B cell (primary cell): Measurements from ENCODE around the gene TERB1. TPM values are rescaled to one million over a fixed set of nuclear protein-coding genes. Genes with fewer than 3 reads are reported as not detected.

Experiments
- ATAC-seq: fragments of 200-7000 bp; cut with Tn5 transposase; one replicate; pipeline ENCODE4 v1.10.0; 2021; ENCODE audit warnings: low read depth, mild to moderate bottlenecking, moderate number of reproducible peaks, moderate library complexity
- CTCF ChIA-PET: fragments of 350-600 bp; sonication (Branson Sonifier 250); formaldehyde crosslinking; loops from one replicate; lab custom pipeline; 2021; ENCODE audit warnings: antibody characterized with exemption, inconsistent platforms; lab: Charles Lee
- POLR2A ChIA-PET: fragments of 350-600 bp; sonication (Branson Sonifier 250); formaldehyde crosslinking; loops from one replicate; lab custom pipeline; 2021; ENCODE audit warnings: antibody characterized with exemption; lab: Charles Lee
- DNase-seq: peaks from one replicate; pipeline ENCODE4 v3.0.0; 2013
- H2AFZ ChIP-seq: 2 replicates; pipeline ENCODE4 v1.6.1; 2012; ENCODE audit warnings: mild to moderate bottlenecking, low read depth, low read length; ENCODE audit not compliant: insufficient read depth, poor library complexity, severe bottlenecking
- H3K27ac ChIP-seq, 2 donors: 1 replicate in 1 of 2; 2 replicates in 1 of 2; pipeline ENCODE4 v1.5.1; 2012 to 2013; ENCODE audit warnings: low read length in 2 of 2, mild to moderate bottlenecking in 2 of 2, moderate library complexity in 1 of 2
- H3K27me3 ChIP-seq, 4 experiments: fragments of 200-600 bp in 1 of 4; sonication (generic) in 1 of 4; replicated peaks in 1 of 4; 1 replicate in 2 of 4; 2 replicates in 2 of 4; pipeline versions ENCODE4 v1.6.1 to v1.7.0; 2013 to 2016; ENCODE audit warnings: low read length in 3 of 4, mild to moderate bottlenecking in 2 of 4, mixed read lengths in 1 of 4, moderate library complexity in 1 of 4; ENCODE audit not compliant: insufficient read depth in 4 of 4, control insufficient read depth in 3 of 4; ENCODE audit errors: control extremely low read depth in 1 of 4
- H3K36me3 ChIP-seq, 2 experiments: replicated peaks in 1 of 2; 1 replicate in 1 of 2; 2 replicates in 1 of 2; pipeline versions ENCODE4 v1.6.1 to v1.7.1; 2013; ENCODE audit warnings: low read length in 1 of 2; ENCODE audit not compliant: insufficient read depth in 2 of 2, control insufficient read depth in 1 of 2; ENCODE audit errors: control extremely low read depth in 1 of 2, extremely low read depth in 1 of 2
- H3K4me1 ChIP-seq, 2 donors: fragments of 200-600 bp in 1 of 2; sonication (generic) in 1 of 2; 1 replicate in 1 of 2; 2 replicates in 1 of 2; pipeline versions ENCODE4 v1.5.1 to v1.6.1; 2013 to 2017; ENCODE audit warnings: low read length in 2 of 2; ENCODE audit not compliant: control insufficient read depth in 2 of 2, insufficient read depth in 2 of 2
- H3K4me2 ChIP-seq: replicated peaks from 2 replicates; pipeline ENCODE3; 2012; ENCODE audit warnings: mild to moderate bottlenecking, low read depth, low read length; ENCODE audit not compliant: poor library complexity, severe bottlenecking
- H3K4me3 ChIP-seq, 5 experiments: fragments of 200-600 bp in 1 of 5; sonication (generic) in 1 of 5; 1 replicate in 3 of 5; 2 replicates in 2 of 5; pipeline versions ENCODE4 v1.5.1 to v1.7.0; 2011 to 2016; ENCODE audit warnings: low read length in 4 of 5, mild to moderate bottlenecking in 4 of 5, low read depth in 2 of 5, control low read depth in 1 of 5, moderate library complexity in 1 of 5; ENCODE audit not compliant: insufficient read depth in 1 of 5; ENCODE audit errors: control extremely low read depth in 1 of 5, extremely low read depth in 1 of 5
- H3K79me2 ChIP-seq: fragments of 200-600 bp; sonication (generic); one replicate; pipeline ENCODE4 v1.6.0; 2016; ENCODE audit warnings: low read length; ENCODE audit not compliant: control insufficient read depth, insufficient read depth
- H3K9ac ChIP-seq: fragments of 200-600 bp; sonication (generic); 2 replicates; pipeline ENCODE4 v1.6.1; 2017; ENCODE audit warnings: mild to moderate bottlenecking, low read length, moderate library complexity
- H3K9me3 ChIP-seq, 3 donors: one replicate each; pipeline versions ENCODE4 v1.6.1 to v1.7.1; 2013; ENCODE audit warnings: low read length in 2 of 3; ENCODE audit not compliant: control insufficient read depth in 2 of 3, insufficient read depth in 1 of 3; ENCODE audit errors: control extremely low read depth in 1 of 3
- H4K20me1 ChIP-seq: 2 replicates; pipeline ENCODE4 v1.6.0; 2012; ENCODE audit warnings: mild to moderate bottlenecking, low read length; ENCODE audit not compliant: insufficient read depth, control insufficient read depth, poor library complexity, severe bottlenecking
- H3K27ac Mint-ChIP-seq: one replicate; pipeline ENCODE4 v1.8.0; 2021; ENCODE audit warnings: mixed read lengths
- H3K27me3 Mint-ChIP-seq: one replicate; pipeline ENCODE4 v1.8.0; 2021; ENCODE audit warnings: mixed read lengths
- H3K4me1 Mint-ChIP-seq: one replicate; pipeline ENCODE4 v1.8.0; 2021; ENCODE audit warnings: mixed read lengths
- H3K4me3 Mint-ChIP-seq: one replicate; pipeline ENCODE4 v1.8.0; 2021; ENCODE audit warnings: mixed read lengths
- H3K9me3 Mint-ChIP-seq: one replicate; pipeline ENCODE4 v1.8.0; 2022; ENCODE audit warnings: mixed read lengths; ENCODE audit not compliant: insufficient read depth
- EZH2 ChIP-seq: IDR thresholded peaks from 2 replicates; pipeline ENCODE4 v1.6.1; 2012; ENCODE audit warnings: borderline replicate concordance, low read depth, mild to moderate bottlenecking, moderate library complexity, low read length; ENCODE audit not compliant: insufficient read depth, poor library complexity, severe bottlenecking
- WGBS: methylation state at CpG from one replicate; pipeline ENCODE4 v1.1.5; 2013; ENCODE audit warnings: missing lambda C conversion rate; ENCODE audit not compliant: insufficient coverage; 5-methylcytosine and 5-hydroxymethylcytosine counted together
- intact Hi-C: fragments of 100-400 bp; cut with micrococcal nuclease; formaldehyde crosslinking; loops from one replicate; pipeline ENCODE4 v1.10.0; 2022
- polyA plus RNA-seq: library from polyadenylated mRNA; depleted of rRNA; stranded (reverse); fragments of >200 nt; gene quantifications from 2 replicates; pipeline ENCODE4 v1.2.3, GENCODE V29; 2012
- total RNA-seq, 2 donors: library from RNA; stranded (reverse); fragments of 120-200 nt in 1 of 2; gene quantifications; 1 replicate in 1 of 2; 2 replicates in 1 of 2; pipeline versions ENCODE4 v1.2.3 to v1.2.4, GENCODE V29; 2013 to 2022
- TF ChIP-seq, protein P1 (sequence below): fragments of 200-600 bp; IDR thresholded peaks from one replicate; pipeline ENCODE4 v1.8.0; 2022; ENCODE audit warnings: antibody characterized with exemption, mild to moderate bottlenecking

Gene TERB1
- total and polyA plus RNA-seq, 2 donors (not counting 1 experiment from before 2014, with no cell fraction given) = 0.71 TPM; not detected in 1

DNA sequence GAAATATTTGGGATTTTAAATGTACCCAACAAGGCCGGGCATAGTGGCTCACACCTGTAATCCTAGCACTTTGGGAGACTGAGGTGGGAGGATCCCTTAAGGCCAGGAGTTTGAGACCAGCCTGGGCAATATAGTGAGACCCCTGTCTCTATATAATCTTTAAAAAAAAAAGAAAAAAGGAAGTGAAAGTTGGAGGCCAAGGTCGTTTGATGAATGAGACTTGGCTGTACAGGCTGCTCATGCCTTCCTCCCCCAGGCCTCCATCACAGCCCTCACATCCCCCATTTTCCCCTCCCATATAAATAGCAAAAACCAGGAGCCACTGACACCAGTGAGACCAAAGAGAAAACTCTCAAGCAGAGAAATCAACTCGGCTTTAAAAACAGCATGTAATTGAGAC, 39.5 kb upstream of the TERB1 start:
- peaks cover 37% of the 10 kb centered on the region for H3K27me3 Mint-ChIP-seq
- Histone ChIP-seq H3K27me3 (peaks cover 0 to 28% (median 14%) of the 10 kb centered on the region in 4 experiments), H4K20me1 (no peaks in the 10 kb centered on the region), H3K79me2 (no peaks in the 10 kb centered on the region), H3K9me3 (no peaks in the 10 kb centered on the region), H3K36me3 (no peaks in the 10 kb centered on the region), H3K4me1 (peaks cover 14 to 15% of the 10 kb centered on the region in 2 donors), H3K4me3 (no peak overlapping the region), H3K4me2 (no peak overlapping the region), H3K27ac (no peak overlapping the region), H2AFZ (no peak overlapping the region), H3K9ac (no peak overlapping the region)
- no peak for DNase-seq
- intact Hi-C loops = no loop called here
- H3K27ac Mint-ChIP-seq = no peak overlapping the region
- H3K9me3 Mint-ChIP-seq = no peaks in the 10 kb centered on the region
- H3K4me3 Mint-ChIP-seq = no peak overlapping the region
- WGBS = 50% methylated on average over 1 of the region's 3 CpGs
- CTCF ChIA-PET = interaction anchor here (3.3 kb wide), 1 partner anchor 10 kb away, joined by 16 read pairs; the partner anchor contains the start of gene NAE1
- no peak for ATAC-seq
- TF ChIP-seq EZH2 = no peak
- TF ChIP-seq, protein P1, sequence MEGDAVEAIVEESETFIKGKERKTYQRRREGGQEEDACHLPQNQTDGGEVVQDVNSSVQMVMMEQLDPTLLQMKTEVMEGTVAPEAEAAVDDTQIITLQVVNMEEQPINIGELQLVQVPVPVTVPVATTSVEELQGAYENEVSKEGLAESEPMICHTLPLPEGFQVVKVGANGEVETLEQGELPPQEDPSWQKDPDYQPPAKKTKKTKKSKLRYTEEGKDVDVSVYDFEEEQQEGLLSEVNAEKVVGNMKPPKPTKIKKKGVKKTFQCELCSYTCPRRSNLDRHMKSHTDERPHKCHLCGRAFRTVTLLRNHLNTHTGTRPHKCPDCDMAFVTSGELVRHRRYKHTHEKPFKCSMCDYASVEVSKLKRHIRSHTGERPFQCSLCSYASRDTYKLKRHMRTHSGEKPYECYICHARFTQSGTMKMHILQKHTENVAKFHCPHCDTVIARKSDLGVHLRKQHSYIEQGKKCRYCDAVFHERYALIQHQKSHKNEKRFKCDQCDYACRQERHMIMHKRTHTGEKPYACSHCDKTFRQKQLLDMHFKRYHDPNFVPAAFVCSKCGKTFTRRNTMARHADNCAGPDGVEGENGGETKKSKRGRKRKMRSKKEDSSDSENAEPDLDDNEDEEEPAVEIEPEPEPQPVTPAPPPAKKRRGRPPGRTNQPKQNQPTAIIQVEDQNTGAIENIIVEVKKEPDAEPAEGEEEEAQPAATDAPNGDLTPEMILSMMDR = no peak
- H3K4me1 Mint-ChIP-seq = peaks cover 15% of the 10 kb centered on the region
- POLR2A ChIA-PET = no interaction called here

DNA sequence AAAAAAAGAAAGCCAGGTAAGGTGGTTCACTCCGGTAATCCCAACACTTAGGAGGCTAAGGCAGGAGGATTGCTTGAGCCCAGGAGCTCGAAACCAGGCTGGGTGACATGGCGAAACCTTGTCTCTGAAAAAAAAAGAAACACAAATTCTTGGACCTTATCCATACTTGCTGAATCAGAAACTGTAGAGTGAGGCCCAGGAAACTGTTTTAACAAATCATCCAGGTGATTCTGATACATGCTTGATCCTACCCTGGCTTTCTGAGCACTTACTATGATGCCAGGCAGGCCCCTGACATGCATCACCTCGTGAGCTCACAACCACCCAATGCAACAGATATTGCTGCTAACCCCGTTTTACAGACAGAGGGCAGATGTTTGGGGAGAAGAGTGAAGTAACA, 33.4 kb upstream of the TERB1 start:
- no peaks in the 10 kb centered on the region for H3K9me3 Mint-ChIP-seq

More for the DNA sequence above, 33.4 kb upstream of the TERB1 start:
- Histone ChIP-seq H3K36me3 (no peaks in the 10 kb centered on the region), H3K4me2 (no peak overlapping the region), H2AFZ (no peak overlapping the region), H3K9ac (no peak overlapping the region), H3K79me2 (peaks cover 9% of the 10 kb centered on the region), H3K4me1 (peaks cover 3 to 8% of the 10 kb centered on the region in 2 donors), H3K4me3 (no peak overlapping the region), H3K9me3 (no peaks in the 10 kb centered on the region), H4K20me1 (peaks cover 2% of the 10 kb centered on the region), H3K27ac (no peak overlapping the region), H3K27me3 (peaks cover 0 to 3% (median 1%) of the 10 kb centered on the region in 4 experiments)
- DNase-seq (no peak), ATAC-seq (no peak)
- Mint-ChIP-seq H3K4me3 (no peak overlapping the region), H3K27ac (no peak overlapping the region), H3K27me3 (peaks cover 14% of the 10 kb centered on the region), H3K4me1 (peaks cover 4% of the 10 kb centered on the region)
- ChIA-PET CTCF (interaction anchor here (1.3 to 2.0 kb wide), 2 partner anchors 11 to 33 kb away, joined by 3 to 9 read pairs; no protein-coding TSS in a partner anchor), POLR2A (no interaction called here)
- WGBS = 93% methylated on average over 3 of the region's 5 CpGs
- intact Hi-C loops = no loop called here
- TF ChIP-seq, protein P1 = no peak
- no peak for TF ChIP-seq EZH2
